ENCODE results near the gene EPHB1. TPM values are rescaled to one million over a fixed set of nuclear protein-coding genes. Genes with fewer than 3 reads are reported as not detected.
"Not testable (repeated sequence)": the region's sequence is repeated elsewhere in the genome, so short reads cannot be mapped to it uniquely, and the experiment has no call there.

Gene EPHB1
- polyA plus RNA-seq, 1 donor from 2014 or later = 0.71 TPM

DNA sequence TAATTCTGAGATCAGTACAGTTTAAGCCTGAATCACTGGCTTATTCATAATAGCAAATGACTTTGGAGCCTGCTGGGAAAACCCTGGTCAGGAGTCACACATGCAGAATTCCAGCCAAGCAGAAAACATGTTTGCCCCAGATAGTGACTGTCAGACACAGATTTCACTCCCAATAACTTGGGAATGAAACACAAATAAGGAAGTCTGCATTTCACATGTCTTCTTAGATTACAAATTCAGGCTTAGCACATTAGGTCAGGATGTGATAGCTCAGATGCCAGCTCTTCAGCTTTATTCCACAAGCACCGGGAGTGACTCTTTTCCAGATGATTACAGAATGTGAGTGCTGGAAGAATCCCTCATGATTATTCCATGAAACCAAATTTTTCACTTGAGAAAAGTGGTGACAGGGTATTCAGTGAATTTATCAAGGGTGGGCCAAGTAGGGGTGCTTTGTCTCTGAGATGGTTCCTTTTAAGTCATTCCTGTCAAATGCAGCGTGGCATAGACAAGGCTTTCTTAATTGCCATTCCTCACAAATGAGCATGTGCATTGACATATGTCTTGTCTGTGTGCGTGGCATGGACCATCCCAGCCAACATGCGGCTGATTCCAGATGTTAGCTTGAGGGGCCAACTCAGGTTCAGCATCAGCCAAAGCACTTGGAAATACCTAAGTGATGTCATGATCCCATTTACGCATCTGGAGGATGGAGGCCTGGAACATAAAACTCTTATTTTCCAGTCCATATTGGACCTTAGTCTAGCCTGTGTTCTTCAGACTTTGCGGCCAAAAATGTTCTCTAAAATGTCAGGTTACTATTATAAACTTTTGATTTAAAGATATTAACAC, 191.0 kb downstream of the EPHB1 start:
- no peaks in the 10 kb centered on the region for H3K27me3 Mint-ChIP-seq
- no peak overlapping the region for H3K4me3 Mint-ChIP-seq
- peaks cover 1% of the 10 kb centered on the region for H3K36me3 Mint-ChIP-seq
- no peaks in the 10 kb centered on the region for H3K9me3 Mint-ChIP-seq
- H3K4me1 Mint-ChIP-seq = no peaks in the 10 kb centered on the region
- no peak overlapping the region for H3K27ac Mint-ChIP-seq

DNA sequence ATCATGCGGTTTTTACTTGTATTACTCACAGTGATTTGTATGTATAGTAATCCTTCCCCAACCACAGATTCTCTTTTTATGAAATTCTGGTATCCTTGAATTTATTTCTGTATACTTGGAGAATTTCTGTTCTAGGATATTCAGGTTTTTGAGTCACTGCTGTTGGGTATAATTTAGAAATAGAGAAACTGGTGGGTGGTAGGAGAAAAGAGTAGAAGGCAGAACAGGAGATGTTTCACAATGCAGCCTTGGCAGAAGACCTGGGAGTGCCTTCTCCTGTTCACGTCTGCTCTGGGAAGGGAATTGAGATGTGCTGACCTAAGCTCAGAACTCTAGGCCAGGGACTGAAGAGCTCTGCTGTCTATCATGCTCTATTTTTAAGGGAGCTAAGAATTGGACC, 193.6 kb downstream of the EPHB1 start:
- H3K27ac Mint-ChIP-seq = no peak overlapping the region
- H3K36me3 Mint-ChIP-seq = no peaks in the 10 kb centered on the region
- H3K4me3 Mint-ChIP-seq = no peak overlapping the region
- no peaks in the 10 kb centered on the region for H3K9me3 Mint-ChIP-seq
- H3K4me1 Mint-ChIP-seq = peaks cover 0 to 3% (median 0%) of the 10 kb centered on the region in 3 donors
- H3K27me3 Mint-ChIP-seq = no peaks in the 10 kb centered on the region

DNA sequence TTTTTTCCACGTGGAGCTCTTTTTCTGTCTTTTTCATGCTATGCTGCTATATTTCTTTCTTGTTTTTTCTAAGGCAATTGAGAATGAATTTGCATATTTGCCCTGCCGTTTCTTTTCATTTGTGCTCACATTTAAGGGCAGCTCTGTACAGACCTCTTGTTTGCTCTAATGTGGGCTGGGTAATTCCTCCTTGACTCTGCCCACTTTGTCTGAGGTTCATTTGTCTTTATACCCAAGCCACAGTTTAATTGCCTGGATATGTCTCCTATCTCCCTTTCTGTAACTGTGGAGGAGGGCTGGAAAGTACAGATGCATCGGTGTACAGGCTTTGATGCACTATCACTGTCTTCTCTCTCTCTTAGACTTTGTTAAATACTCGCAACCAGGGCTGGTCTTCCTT, 195.9 kb downstream of the EPHB1 start:
- Mint-ChIP-seq H3K36me3 (no peaks in the 10 kb centered on the region), H3K9me3 (peaks cover 0 to 2% (median 0%) of the 10 kb centered on the region in 3 donors), H3K27ac (no peak overlapping the region), H3K4me3 (no peak overlapping the region), H3K4me1 (peaks cover 0 to 3% (median 0%) of the 10 kb centered on the region in 3 donors), H3K27me3 (no peaks in the 10 kb centered on the region)

DNA sequence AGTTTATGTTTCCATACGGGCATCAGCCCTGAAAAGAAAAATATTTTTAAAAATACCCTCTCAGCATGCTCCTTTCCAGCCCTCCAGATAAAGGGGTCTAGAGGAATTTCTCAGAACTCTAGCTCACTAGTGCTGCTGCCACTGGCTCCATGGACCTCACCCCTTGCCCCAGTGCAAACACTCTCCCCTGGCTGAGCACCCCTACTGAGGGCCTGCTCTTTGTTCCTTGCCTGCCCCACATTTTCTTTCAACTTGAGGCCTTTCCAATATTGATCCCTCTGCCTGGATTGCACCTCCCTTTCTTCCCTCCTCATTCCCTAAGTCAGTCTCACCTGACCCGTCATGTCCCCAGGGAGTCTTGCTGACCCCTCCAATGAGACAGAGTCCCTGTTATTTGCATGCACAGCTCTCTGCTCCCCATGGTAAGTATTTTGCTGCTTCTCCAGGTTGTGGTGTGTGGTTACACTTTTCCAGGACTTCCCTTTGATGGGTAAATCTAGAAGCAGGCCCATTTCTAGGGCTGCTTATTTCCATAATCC, 196.5 kb downstream of the EPHB1 start:
- peaks cover 0 to 2% (median 0%) of the 10 kb centered on the region in 3 donors for H3K9me3 Mint-ChIP-seq
- peaks cover 0 to 3% (median 0%) of the 10 kb centered on the region in 3 donors for H3K4me1 Mint-ChIP-seq

DNA sequence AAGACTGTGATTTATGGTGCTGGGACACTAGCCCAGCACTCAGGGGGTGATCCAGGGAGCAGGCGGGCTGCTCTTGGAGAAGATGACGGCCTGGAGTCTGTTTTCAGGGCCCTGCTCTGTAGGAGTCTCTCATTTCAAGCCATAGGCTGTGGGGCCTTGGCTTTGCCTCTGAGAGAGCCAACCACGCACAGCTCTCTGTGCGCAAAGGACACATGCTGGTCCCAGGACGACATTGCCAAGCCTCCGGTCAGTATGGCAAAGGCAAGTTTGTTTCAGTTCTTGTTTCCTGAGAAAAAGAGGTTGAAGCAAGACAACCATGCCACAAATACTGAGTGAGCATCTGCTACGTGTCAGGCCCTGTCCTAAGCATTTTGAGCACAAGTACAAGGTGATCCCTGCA, 197.1 kb downstream of the EPHB1 start:
- Mint-ChIP-seq H3K27ac (no peak overlapping the region), H3K36me3 (no peaks in the 10 kb centered on the region), H3K9me3 (peaks cover 0 to 2% (median 0%) of the 10 kb centered on the region in 3 donors), H3K4me1 (peaks cover 0 to 3% (median 0%) of the 10 kb centered on the region in 3 donors), H3K27me3 (no peaks in the 10 kb centered on the region), H3K4me3 (no peak overlapping the region)

More for the DNA sequence above, 196.5 kb downstream of the EPHB1 start:
- no peak overlapping the region for H3K27ac Mint-ChIP-seq
- no peaks in the 10 kb centered on the region for H3K27me3 Mint-ChIP-seq
- H3K4me3 Mint-ChIP-seq = no peak overlapping the region
- H3K36me3 Mint-ChIP-seq = no peaks in the 10 kb centered on the region

DNA sequence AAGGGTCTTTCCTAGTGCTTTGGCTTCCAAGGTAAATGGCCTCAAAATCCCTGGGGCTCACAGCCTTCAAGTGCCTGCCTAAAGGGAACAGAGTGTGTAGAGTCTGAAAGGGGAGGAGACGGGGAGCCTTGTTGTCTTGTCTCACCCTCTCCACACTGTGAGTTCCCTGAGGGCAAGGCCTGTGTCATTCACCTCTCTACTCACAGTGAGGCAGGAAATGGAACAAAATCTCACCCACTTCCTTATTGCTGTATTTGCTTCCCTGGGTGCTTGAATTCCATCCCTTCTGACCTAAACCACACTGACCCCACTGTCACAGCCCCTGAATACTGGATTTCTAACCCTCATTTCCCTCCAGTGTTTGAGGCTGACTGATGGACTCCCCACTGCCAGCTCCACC, 197.5 kb downstream of the EPHB1 start:
- H3K27me3 Mint-ChIP-seq = no peaks in the 10 kb centered on the region
- peaks cover 0 to 2% (median 0%) of the 10 kb centered on the region in 3 donors for H3K9me3 Mint-ChIP-seq
- peaks cover 0 to 3% (median 0%) of the 10 kb centered on the region in 3 donors for H3K4me1 Mint-ChIP-seq
- H3K4me3 Mint-ChIP-seq = peak overlapping the region in 1 of 4 donors; percentile 43
- no peaks in the 10 kb centered on the region for H3K36me3 Mint-ChIP-seq
- no peak overlapping the region for H3K27ac Mint-ChIP-seq

DNA sequence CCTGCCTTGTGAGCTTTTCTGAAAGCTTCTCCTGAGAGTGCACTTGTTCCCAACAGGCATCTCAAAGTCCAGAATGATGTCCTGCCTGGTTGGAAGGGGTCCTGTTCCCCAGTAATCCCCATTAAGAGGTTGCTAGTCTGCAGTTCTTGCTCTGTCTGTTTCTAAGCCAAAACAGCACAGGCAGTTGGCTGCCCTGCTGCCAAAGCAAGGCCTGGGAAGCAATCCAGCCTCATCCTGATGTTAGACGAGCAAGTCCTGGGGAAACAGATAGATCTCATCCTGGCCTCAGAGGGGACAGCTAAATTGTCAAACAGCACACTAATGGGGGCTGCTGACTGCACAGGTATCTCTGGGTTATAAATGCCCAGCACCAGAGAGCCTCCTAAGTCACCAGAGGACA, 198.0 kb downstream of the EPHB1 start:
- Mint-ChIP-seq H3K27me3 (no peaks in the 10 kb centered on the region), H3K9me3 (peaks cover 0 to 2% (median 0%) of the 10 kb centered on the region in 3 donors), H3K36me3 (no peaks in the 10 kb centered on the region)

DNA sequence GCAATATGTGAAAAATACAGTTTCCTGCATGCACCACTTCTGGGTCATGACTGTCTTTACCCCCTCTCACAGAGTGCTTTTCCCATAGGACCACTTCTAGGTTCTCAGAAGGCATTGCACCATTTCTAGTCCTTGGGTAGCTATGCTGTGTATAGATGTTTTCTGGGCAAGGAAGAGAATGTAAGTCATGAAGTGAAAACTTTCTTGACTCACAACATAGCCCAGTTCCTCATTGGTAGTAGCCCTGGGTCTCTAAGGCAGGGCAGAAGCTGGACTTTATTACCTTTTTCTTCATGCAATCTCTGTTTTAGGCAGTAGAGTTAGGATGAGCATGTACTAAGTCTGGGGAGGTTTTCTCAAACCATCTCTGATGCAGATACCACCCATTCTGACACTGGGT, 203.1 kb downstream of the EPHB1 start:
- Mint-ChIP-seq H3K9me3 (peaks cover 0 to 3% (median 0%) of the 10 kb centered on the region in 3 donors), H3K4me1 (no peaks in the 10 kb centered on the region), H3K27me3 (peaks cover 3% of the 10 kb centered on the region), H3K4me3 (no peak overlapping the region), H3K27ac (no peak overlapping the region), H3K36me3 (no peaks in the 10 kb centered on the region)

More for the DNA sequence above, 198.0 kb downstream of the EPHB1 start:
- H3K4me1 Mint-ChIP-seq = peaks cover 0 to 3% (median 0%) of the 10 kb centered on the region in 3 donors
- peak overlapping the region in 1 of 4 donors; percentile 43 for H3K4me3 Mint-ChIP-seq
- H3K27ac Mint-ChIP-seq = no peak overlapping the region

DNA sequence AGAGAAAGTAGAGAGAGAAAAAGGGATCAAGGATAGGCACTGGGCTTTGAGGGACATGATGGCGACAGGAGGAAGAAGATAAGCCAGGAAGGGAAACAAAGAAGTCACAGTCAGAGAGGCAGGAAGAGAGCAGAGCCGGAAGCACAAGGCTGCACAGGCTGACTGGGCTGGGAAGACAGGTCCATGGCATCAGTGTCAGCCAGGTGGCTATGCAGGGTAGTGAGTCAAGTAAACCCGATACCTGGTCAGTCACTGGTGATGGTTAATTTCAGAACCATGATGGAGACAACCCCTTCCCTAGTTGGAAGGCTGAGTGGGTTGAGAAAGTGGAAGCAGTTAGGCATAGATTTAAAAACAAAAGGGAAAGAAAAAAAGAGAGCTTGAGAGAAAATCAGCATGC, 203.8 kb downstream of the EPHB1 start:
- Mint-ChIP-seq H3K27me3 (peaks cover 3% of the 10 kb centered on the region), H3K4me1 (no peaks in the 10 kb centered on the region), H3K9me3 (peaks cover 0 to 3% (median 0%) of the 10 kb centered on the region in 3 donors)

DNA sequence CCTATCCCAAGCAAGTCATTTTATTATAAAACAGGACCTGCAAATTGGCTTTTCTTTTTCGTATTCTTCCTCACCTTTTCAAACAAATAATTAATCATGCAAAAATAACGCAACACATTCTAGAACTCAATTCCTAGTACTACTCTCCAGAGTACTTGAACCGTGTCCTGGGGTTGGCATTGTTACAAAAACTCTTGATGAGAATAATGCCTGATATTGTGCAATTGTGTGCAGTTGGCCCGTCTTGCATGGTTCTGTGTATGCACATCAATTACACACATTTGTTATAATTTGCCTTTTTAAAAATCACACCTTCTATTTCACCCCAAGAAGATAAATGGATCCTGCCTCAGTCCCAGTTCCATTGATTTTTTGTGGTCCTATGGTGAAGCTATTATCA, 205.4 kb downstream of the EPHB1 start:
- Mint-ChIP-seq H3K27me3 (peaks cover 3% of the 10 kb centered on the region), H3K4me3 (no peak overlapping the region), H3K27ac (no peak overlapping the region), H3K36me3 (no peaks in the 10 kb centered on the region), H3K9me3 (peaks cover 0 to 1% (median 0%) of the 10 kb centered on the region in 3 donors), H3K4me1 (no peaks in the 10 kb centered on the region)

More for the DNA sequence above, 203.8 kb downstream of the EPHB1 start:
- H3K27ac Mint-ChIP-seq = no peak overlapping the region
- peak overlapping the region in 1 of 4 donors; percentile 25 for H3K4me3 Mint-ChIP-seq
- no peaks in the 10 kb centered on the region for H3K36me3 Mint-ChIP-seq

DNA sequence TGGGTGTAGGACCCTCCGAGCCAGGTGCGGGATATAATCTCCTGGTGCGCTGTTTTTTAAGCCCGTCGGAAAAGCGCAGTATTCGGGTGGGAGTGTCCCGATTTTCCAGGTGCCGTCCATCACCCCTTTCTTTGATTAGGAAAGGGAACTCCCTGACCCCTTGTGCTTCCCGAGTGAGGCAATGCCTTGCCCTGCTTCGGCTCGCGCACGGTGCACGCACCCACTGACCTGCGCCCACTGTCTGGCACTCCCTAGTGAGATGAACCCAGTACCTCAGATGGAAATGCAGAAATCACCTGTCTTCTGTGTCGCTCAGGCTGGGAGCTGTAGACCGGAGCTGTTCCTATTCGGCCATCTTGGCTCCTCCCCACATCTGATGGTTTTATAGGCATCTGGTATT, 210.6 kb downstream of the EPHB1 start:
- not testable (repeated sequence) for H3K27me3 Mint-ChIP-seq, H3K4me1 Mint-ChIP-seq, H3K9me3 Mint-ChIP-seq, H3K36me3 Mint-ChIP-seq, H3K4me3 Mint-ChIP-seq, H3K27ac Mint-ChIP-seq

DNA sequence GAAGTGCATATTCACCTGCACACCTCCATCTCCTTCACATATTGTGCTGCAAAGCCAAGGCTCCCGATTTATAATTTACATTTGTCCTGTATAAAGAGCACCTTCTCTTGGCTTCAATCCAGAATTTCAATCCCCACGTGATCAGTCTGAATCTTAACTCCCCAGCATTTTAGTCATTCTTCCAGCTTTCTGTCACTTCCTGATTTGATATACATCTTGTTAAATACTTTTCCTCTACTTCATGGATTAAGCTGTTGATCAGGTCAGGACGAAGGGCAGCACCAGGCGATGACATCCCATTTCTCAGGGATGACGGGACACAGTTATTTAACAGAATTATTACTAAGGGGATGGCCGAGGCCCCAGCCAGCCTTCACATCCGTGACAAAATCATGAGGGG, 212.5 kb downstream of the EPHB1 start:
- H3K4me3 Mint-ChIP-seq = no peak overlapping the region
- H3K9me3 Mint-ChIP-seq = peaks cover 0 to 5% (median 0%) of the 10 kb centered on the region in 3 donors
- H3K27me3 Mint-ChIP-seq = peaks cover 1% of the 10 kb centered on the region
- no peak overlapping the region for H3K27ac Mint-ChIP-seq
- H3K4me1 Mint-ChIP-seq = no peaks in the 10 kb centered on the region
- no peaks in the 10 kb centered on the region for H3K36me3 Mint-ChIP-seq

DNA sequence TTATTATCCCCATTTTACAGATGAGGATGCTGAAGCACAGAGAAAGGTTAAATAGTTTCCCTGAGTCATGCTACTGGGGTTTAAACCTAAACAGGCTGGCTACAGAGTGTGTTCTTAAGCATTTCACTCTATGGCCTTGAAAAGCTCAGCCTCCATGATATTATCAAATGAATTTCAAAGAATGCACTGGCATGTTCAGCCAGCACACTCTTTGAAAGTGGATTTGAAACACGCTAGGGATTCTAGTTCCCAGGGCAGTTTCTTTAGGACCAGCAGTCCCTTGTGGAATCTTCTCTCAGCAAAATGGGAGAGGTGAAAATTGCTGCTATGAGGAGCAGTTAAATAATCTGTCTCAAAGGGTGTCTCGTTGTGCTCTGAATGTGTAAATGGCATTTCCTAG, 213.3 kb downstream of the EPHB1 start:
- no peak overlapping the region for H3K27ac Mint-ChIP-seq
- no peaks in the 10 kb centered on the region for H3K36me3 Mint-ChIP-seq
- H3K4me3 Mint-ChIP-seq = no peak overlapping the region
- peaks cover 1% of the 10 kb centered on the region for H3K27me3 Mint-ChIP-seq
- peaks cover 0 to 5% (median 0%) of the 10 kb centered on the region in 3 donors for H3K9me3 Mint-ChIP-seq
- H3K4me1 Mint-ChIP-seq = no peaks in the 10 kb centered on the region

DNA sequence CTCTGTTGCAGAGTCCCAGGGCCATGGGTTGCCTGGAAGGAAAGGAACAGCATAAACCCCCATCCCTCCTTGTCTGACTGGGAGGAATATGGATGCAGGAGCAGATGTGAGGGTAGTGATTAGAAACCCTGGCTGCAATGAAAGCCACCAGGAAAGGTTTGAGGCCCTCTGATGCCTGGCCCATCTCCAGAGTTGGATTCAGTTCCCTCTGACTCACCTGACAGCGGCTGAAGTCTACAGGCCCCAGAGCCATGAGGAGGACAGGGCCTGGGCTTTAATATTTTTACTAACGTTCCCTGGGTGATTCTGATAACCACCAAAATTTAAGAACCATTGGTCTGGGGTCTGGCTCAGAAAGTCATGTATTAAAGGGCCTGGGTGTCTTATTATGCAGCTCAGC, 214.0 kb downstream of the EPHB1 start:
- H3K36me3 Mint-ChIP-seq = no peaks in the 10 kb centered on the region
- peaks cover 1% of the 10 kb centered on the region for H3K27me3 Mint-ChIP-seq
- H3K4me3 Mint-ChIP-seq = no peak overlapping the region
- H3K4me1 Mint-ChIP-seq = no peaks in the 10 kb centered on the region
- H3K27ac Mint-ChIP-seq = no peak overlapping the region
- H3K9me3 Mint-ChIP-seq = peaks cover 0 to 5% (median 0%) of the 10 kb centered on the region in 3 donors

DNA sequence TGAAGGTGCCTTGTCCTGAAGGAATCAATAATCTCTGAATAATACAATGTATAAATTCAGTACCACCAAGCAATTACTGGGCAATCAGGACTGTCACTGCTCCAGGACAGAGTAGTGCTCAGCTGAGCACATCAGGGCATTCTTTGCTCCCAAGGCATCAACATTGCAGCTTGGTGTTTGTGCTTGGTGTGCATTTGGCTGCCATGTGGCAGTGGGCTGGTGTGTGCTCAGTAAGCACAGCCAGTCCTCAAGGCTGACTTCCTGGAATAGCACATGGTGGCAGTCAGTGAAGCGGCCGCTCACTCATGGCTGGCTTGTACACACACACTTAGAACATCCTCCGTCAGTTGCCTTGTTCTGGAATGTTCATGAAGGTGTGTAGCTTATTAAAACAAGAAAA, 217.0 kb downstream of the EPHB1 start:
- peaks cover 2% of the 10 kb centered on the region for H3K36me3 Mint-ChIP-seq
- no peak overlapping the region for H3K27ac Mint-ChIP-seq
- H3K4me1 Mint-ChIP-seq = no peaks in the 10 kb centered on the region
- H3K9me3 Mint-ChIP-seq = no peaks in the 10 kb centered on the region
- no peak overlapping the region for H3K4me3 Mint-ChIP-seq
- peaks cover 1% of the 10 kb centered on the region for H3K27me3 Mint-ChIP-seq

DNA sequence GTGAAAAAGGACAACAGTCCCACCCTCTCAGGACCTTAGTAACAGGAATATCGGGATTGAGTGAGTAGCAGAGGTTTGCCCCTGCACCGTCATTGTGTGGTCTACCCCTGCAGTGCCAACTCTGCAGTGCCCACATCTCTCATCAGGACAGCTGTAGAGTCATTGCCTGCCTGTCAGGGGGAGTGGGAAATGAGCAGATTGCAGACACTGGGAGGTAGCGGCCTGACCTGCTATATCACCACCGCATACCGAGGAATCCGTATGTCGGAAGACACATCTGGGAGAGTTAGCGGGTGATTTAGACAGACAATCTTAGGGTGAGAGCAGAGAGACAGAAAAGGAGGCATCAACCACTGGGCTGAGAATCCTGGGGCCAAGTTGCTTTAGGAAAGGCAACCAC, 218.1 kb downstream of the EPHB1 start:
- H3K4me1 Mint-ChIP-seq = no peaks in the 10 kb centered on the region
- peaks cover 1% of the 10 kb centered on the region for H3K27me3 Mint-ChIP-seq
- no peak overlapping the region for H3K4me3 Mint-ChIP-seq
- no peak overlapping the region for H3K27ac Mint-ChIP-seq
- peaks cover 3% of the 10 kb centered on the region for H3K36me3 Mint-ChIP-seq
- H3K9me3 Mint-ChIP-seq = no peaks in the 10 kb centered on the region
